Pulmonary artery endothelial cell (primary cell): Measurements from ENCODE around the gene ZNF776. TPM values are rescaled to one million over a fixed set of nuclear protein-coding genes. Genes with fewer than 3 reads are reported as not detected.
A peak's percentile ranks its signal among the peaks of the same experiment; 100 is the strongest.
"Not testable (repeated sequence)": the region's sequence is repeated elsewhere in the genome, so short reads cannot be mapped to it uniquely, and the experiment has no call there.

Experiments
- DNase-seq: peaks from one replicate; pipeline ENCODE4 v3.0.0-alpha.2; 2011; ENCODE audit warnings: low read depth, low spot score
- total RNA-seq: library from RNA; depleted of rRNA; stranded (reverse); fragments of >200 nt; gene quantifications from 2 replicates; pipeline ENCODE4 v1.2.3, GENCODE V29; 2014

Gene ZNF776
- total RNA-seq = 13.2 and 13.4 TPM in 2 replicates

GRCh38 chr19:57746580-57747471 is at the start of gene ZNF776:
Gene ZNF776, plus strand, starts transcription at chr19:57746815. Its CDS starts 244 bp downstream, at chr19:57747059.
- peak; percentile 67 for DNase-seq

DNA sequence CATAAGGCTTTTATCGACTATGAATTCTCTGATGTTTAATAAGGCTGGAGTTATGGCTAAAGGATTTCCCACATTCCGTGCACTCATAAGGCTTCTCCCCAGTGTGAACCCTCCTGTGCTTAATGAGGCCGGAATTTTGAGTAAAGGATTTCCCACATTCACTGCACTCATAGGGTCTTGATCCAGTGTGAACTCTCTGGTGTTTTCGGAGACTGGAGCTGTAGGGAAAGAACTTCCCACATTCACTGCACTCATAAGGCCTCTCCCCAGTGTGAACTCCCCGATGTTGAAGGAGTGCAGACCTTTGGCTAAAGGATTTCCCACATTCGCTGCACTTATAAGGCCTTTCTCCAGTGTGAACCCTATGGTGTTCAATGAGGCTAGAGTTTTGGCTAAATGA is 45.0 kb upstream of the ZNF776 start:
- no peak for DNase-seq

DNA sequence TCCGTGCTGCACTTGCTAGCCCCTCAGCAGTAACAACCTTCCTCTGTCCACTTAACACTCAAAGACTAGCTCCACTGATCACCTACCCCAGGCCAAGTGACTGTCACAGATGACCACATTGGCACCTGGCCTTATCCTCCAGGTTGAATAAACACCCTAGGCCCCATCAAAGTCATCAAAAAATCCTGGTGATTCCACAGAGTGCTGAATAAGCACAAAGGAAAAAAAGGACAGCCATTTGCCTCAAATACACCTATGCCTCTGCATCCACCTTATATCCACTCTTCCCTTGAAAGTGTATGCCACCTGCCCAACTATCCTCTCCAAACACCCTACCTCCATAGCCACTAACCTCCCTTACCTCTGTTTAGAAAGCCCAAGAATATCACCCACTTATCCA is 40.3 kb upstream of the ZNF776 start:
- DNase-seq = no peak

GRCh38 chr19:57708641-57709361 is 37.8 kb upstream of the ZNF776 start, which contains the start of gene ZNF154:
Gene ZNF154, minus strand, starts transcription at chr19:57709204. Its CDS starts 233 bp downstream, at chr19:57708971.
- no peak for DNase-seq

GRCh38 chr19:57709616-57710015 is 37.0 kb upstream of the ZNF776 start:
- DNase-seq = no peak

DNA sequence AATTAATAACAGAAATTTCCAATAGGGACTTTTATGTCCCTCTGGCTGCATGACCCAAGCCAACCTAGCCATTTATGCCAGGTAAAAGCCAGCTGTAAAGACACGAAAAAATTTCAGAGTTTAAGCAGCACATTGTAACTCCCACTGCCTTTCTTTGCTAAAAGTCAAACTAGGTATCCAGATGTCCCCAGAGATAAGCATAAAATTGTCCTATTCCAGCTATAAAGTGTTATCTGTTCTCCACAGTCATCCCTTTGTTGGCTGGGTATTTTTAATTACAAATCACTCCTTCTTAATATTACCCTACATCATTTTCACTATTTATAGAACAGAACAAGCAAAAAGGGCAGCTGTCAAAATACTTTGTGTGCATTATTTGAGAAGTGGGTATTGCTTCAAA is 34.4 kb upstream of the ZNF776 start:
- no peak for DNase-seq

DNA sequence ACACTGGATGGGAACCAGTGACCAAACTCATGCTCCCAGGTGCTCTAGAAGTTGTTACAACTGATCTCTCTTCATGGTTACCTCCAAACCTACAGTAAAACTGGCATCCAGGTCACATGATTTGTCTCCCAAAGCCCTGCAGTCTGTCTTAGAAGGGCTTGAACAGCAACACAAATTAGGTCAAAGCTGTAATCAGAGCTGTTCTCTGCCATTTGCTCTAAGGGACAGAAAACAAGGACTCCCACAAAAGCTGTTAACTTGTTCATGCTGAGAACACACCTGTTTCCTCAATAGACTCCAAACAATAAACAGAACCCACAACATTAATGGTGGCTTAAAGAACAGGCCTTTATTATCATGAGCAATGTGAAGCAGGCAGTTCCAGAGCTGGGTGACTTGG is 27.2 kb upstream of the ZNF776 start:
- DNase-seq = no peak

GRCh38 chr19:57719901-57720519 is 26.6 kb upstream of the ZNF776 start:
- DNase-seq = no peak

- no peak for DNase-seq
Observed at GRCh38 chr19:57720878-57721277, 25.7 kb upstream of the ZNF776 start.

- not testable (repeated sequence) for DNase-seq
Observed at GRCh38 chr19:57738320-57738719, 8.3 kb upstream of the ZNF776 start.

- DNase-seq = not testable (repeated sequence)
Observed at GRCh38 chr19:57738770-57739169, 7.8 kb upstream of the ZNF776 start.

- no peak for DNase-seq
Observed at GRCh38 chr19:57747472-57747807, 825 bp downstream of the ZNF776 start.

DNA sequence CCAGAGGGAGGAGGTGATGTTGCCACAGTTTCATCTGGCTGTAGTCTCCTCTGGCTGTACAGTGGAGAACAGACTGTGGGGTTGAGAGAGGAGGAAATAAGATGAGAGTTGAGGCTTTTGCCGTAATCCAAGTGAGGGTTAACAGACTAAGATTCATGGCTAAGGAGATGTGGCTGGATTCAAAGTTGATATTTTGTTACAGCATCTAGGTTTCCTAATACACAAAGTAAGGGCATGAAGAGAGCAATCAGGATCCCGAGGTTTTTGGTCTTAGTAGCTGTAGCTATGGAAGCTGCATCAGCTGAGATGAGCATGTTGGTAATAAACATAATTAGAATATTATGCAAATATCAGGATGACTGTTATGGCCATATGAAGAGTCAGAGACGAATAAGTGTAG is 1.4 kb downstream of the ZNF776 start:
- DNase-seq = no peak

DNA sequence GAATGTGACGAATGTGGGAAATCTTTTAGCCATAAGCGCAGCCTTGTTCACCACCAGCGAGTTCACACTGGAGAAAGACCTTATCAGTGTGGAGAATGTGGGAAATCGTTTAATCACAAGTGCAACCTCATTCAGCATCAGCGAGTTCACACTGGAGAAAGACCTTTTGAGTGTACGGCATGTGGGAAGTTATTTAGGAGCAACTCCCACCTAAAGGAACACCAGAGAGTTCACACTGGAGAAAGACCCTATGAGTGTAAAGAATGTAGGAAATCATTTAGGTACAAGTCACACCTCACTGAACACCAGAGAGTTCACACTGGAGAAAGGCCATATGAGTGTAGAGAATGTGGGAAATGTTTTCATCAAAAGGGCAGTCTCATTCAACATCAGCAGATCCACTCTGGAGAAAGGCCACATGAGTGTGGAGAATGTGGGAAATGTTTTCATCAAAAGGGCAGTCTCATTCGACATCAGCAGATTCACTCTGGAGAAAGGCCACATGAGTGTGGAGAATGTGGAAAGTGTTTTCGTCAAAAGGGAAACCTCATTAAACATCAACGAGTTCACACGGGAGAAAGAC is 7.6 kb downstream of the ZNF776 start:
- DNase-seq = no peak

GRCh38 chr19:57755031-57755430 is 8.4 kb downstream of the ZNF776 start:
- DNase-seq = no peak

GRCh38 chr19:57757941-57758340 is 11.3 kb downstream of the ZNF776 start:
- DNase-seq = no peak

DNA sequence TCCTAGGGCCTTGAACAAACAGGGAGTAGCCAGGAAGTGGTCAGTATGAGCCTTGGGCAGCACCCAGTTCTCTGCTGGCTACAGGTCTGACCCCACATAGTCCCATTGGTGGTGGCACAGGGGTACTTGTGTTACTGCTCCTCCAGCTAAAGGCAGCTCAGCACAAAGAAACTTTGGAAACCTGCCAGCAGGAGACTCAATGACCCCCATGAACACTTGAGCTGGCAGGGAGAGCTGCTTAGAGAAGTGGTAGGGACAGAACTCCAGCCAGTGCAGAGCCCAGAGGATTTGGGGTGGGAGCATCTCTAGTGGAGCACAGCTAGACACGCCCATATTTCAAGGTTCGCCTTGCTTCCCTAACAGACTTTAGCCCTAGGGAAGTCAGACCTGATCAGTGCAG is 12.5 kb downstream of the ZNF776 start:
- no peak for DNase-seq

DNA sequence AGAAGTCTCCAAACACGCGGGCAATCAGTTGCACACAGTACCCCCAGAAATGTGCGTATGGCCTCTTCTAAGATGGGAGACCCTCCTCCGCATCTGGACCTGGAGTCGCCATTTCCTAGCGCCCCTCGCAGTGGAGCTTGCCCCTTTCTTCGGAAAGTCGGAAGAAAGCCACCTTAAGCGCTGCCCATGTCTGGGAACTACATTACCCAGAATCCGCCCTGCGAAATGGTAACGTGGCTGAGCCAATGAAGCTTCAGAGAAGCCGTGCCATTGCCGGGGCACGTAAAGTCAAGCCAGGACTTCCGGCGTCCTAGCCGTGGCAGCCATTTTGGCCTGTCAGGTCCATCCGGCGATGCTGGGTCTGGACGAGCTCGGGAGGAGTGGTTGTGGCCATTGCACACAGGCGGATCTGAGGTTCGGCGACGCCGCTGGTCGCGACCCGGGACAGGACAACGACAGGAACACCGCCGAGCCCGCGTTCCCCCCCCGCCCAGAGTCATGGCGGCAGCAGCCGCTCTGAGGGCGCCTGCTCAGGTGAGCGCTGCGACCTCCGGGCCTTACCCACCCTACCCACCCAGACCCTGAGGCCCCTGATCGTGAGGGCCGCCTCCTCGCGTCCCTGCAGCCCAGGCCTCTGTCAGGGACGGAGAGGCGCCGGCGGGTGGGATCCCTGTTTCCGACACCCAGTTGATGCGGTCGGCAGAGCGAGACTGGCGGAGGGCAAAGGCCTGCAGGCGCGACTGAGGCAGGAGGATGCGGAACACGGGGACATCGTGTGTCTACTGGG is 22.9 kb downstream of the ZNF776 start, which contains the start of gene ZNF586:
Gene ZNF586, plus strand, starts transcription at position 332 of the 787 bp plus-strand sequence. Its CDS starts 167 bp downstream, at position 499.
- peak; percentile 76 for DNase-seq

GRCh38 chr19:57771417-57771816 is 24.8 kb downstream of the ZNF776 start:
- DNase-seq = no peak

DNA sequence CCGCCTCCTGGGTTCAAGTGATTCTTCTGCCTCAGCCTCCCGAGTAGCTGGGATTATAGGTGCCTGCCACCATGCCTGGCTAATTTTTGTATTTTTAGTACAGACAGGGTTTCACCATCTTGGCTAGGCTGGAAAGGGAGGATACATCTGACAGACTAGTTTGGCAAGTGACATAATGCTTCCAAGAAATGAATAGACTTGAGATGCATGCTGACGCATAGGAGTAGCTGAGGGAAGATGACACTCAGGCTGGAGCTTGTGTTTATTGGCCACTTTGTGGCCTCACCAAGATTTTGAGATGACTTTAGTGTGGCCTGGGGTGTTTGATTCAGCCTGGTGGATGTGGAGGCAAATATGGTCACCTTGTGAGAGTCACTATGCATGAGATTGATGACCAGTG is 26.9 kb downstream of the ZNF776 start:
- DNase-seq = no peak

- DNase-seq = no peak
Observed at GRCh38 chr19:57776764-57777296, 30.2 kb downstream of the ZNF776 start.
